ENCODE data around the gene RFXAP.
"Not testable (repeated sequence)": the region's sequence is repeated elsewhere in the genome, so short reads cannot be mapped to it uniquely, and the experiment has no call there.

The RFXAP gene

GRCh38 chr13:36778083-36778671 is 40.8 kb upstream of the RFXAP start:
- H3K4me3 ChIP-seq (replicated peaks; ENCODE audit: low read depth, low read length), result no peak overlapping the region
- peak; percentile 22 for DNase-seq (ENCODE audit: low read depth)
- TF ChIP-seq CTCF (IDR thresholded peaks at IDR 0.05; ENCODE audit: low read length, missing control alignments), result no peak

GRCh38 chr13:36783890-36784289 is 35.1 kb upstream of the RFXAP start:
- DNase-seq (ENCODE audit: low read depth), result no peak
- no peak for TF ChIP-seq CTCF (IDR thresholded peaks at IDR 0.05; ENCODE audit: low read length, missing control alignments)
- H3K4me3 ChIP-seq (replicated peaks; ENCODE audit: low read depth, low read length), result no peak overlapping the region

- DNase-seq (ENCODE audit: low read depth), result not testable (repeated sequence)
Measured at GRCh38 chr13:36786175-36786574, 32.8 kb upstream of the RFXAP start.

GRCh38 chr13:36787181-36787580 is 31.8 kb upstream of the RFXAP start:
- no peak for TF ChIP-seq CTCF (IDR thresholded peaks at IDR 0.05; ENCODE audit: low read length, missing control alignments)
- DNase-seq (ENCODE audit: low read depth), result no peak
- H3K4me3 ChIP-seq (replicated peaks; ENCODE audit: low read depth, low read length), result no peak overlapping the region

More at GRCh38 chr13:36786175-36786574, 32.8 kb upstream of the RFXAP start:
- H3K4me3 ChIP-seq (replicated peaks; ENCODE audit: low read depth, low read length), result not testable (repeated sequence)

- DNase-seq (ENCODE audit: low read depth), result no peak
- no peak for TF ChIP-seq CTCF (IDR thresholded peaks at IDR 0.05; ENCODE audit: low read length, missing control alignments)
- no peak overlapping the region for H3K4me3 ChIP-seq (replicated peaks; ENCODE audit: low read depth, low read length)
Measured at GRCh38 chr13:36788276-36788675, 30.7 kb upstream of the RFXAP start.

GRCh38 chr13:36789061-36789460 is 30.0 kb upstream of the RFXAP start:
- H3K4me3 ChIP-seq (replicated peaks; ENCODE audit: low read depth, low read length), result no peak overlapping the region
- TF ChIP-seq CTCF (IDR thresholded peaks at IDR 0.05; ENCODE audit: low read length, missing control alignments), result no peak
- no peak for DNase-seq (ENCODE audit: low read depth)

- TF ChIP-seq CTCF (IDR thresholded peaks at IDR 0.05; ENCODE audit: low read length, missing control alignments), result no peak
- no peak overlapping the region for H3K4me3 ChIP-seq (replicated peaks; ENCODE audit: low read depth, low read length)
- DNase-seq (ENCODE audit: low read depth), result no peak
Measured at GRCh38 chr13:36789730-36790129, 29.3 kb upstream of the RFXAP start.
